Measurements from ENCODE around the gene MACROD2. TPM values are rescaled to one million over a fixed set of nuclear protein-coding genes. Genes with fewer than 3 reads are reported as not detected.

Gene MACROD2
- total and polyA plus RNA-seq, 2 of the 4 experiments (the other 2 are of a cell fraction): not detected

DNA sequence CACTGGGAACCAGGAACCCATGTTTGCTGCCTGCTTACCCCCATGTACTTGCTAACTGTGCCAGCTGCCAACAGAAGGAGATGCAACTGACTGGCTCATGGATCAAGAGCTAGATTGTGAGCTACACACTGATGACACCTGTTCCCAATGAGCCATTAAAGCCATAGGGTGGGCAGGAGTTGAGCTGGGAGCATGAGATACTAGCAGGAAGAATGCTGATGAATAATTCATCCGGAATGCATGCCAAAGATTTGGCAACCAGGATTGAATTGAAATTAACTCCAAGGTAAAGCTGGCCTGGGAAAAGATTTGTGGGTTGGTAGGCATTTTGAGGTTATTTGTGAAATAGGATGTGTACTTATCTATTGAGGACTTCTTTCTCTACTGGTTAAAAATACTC, 1946.8 kb downstream of the MACROD2 start:
- no peaks in the 10 kb centered on the region for H4K20me1 ChIP-seq (ENCODE audit: insufficient read depth, low read length)
- no peak overlapping the region for H3K27ac ChIP-seq (ENCODE audit: insufficient read depth, low read length)
- in situ Hi-C loops (cut with MboI; ENCODE audit: low sequenced_read_pairs): no loop called here
- no peak overlapping the region for H3K4me2 ChIP-seq (ENCODE audit: low read depth, low read length)
- H2BK5ac ChIP-seq (ENCODE audit: low read depth, low read length, poor library complexity, severe bottlenecking): no peak overlapping the region
- H3K56ac ChIP-seq (ENCODE audit: extremely low read depth, insufficient read depth, low read length): no peak overlapping the region
- no peaks in the 10 kb centered on the region for H3K27me3 ChIP-seq (ENCODE audit: control insufficient read depth, insufficient read depth, low read length)
- H3K23ac ChIP-seq (ENCODE audit: low read depth, low read length): no peak overlapping the region
- no peaks in the 10 kb centered on the region for H3K79me1 ChIP-seq (ENCODE audit: low read depth in 1 of 2, low read length in 2 of 2)
- H3K9ac ChIP-seq (ENCODE audit: low read depth, low read length): no peak overlapping the region
- H3K9me1 ChIP-seq (ENCODE audit: insufficient read depth, low read length): no peaks in the 10 kb centered on the region
- H2BK20ac ChIP-seq (ENCODE audit: low read depth, low read length): no peak overlapping the region
- no peak overlapping the region for H2BK15ac ChIP-seq (ENCODE audit: low read depth, low read length)
- H2BK120ac ChIP-seq (ENCODE audit: low read depth, low read length): no peak overlapping the region
- no peak overlapping the region for H3K4ac ChIP-seq (ENCODE audit: low read depth, low read length)
- no peak for DNase-seq
- dilution Hi-C loops (cut with HindIII; ENCODE audit: low sequenced_read_pairs, unreplicated experiment): no loop called here
- no peak overlapping the region for H2AK9ac ChIP-seq (replicated peaks; ENCODE audit: low read depth, low read length, poor library complexity)
- H4K5ac ChIP-seq (ENCODE audit: low read depth, low read length): no peak overlapping the region
- no peaks in the 10 kb centered on the region for H3K4me1 ChIP-seq (ENCODE audit: control insufficient read depth, insufficient read depth, low read length)
- H3K18ac ChIP-seq (ENCODE audit: low read depth, low read length): no peak overlapping the region
- H3K36me3 ChIP-seq (ENCODE audit: control insufficient read depth, insufficient read depth, low read length): no peaks in the 10 kb centered on the region
- WGBS, 2 experiments (ENCODE audit: extremely low coverage in 2 of 2, insufficient read length in 1 of 2): 0% methylated on average over 1 of the region's 1 CpG; no CpG with 5 or more reads in 1 of the 2 experiments
- intact Hi-C loops (cut with micrococcal nuclease): no loop called here
- ATAC-seq (ENCODE audit: low read depth): no peak
- H3K14ac ChIP-seq (replicated peaks; ENCODE audit: low read depth, low read length): no peak overlapping the region
- H3K4me3 ChIP-seq (ENCODE audit: insufficient read depth, low read depth, low read length): no peak overlapping the region
- no peak overlapping the region for H4K91ac ChIP-seq (ENCODE audit: insufficient read depth, low read depth, low read length)
- no peak for TF ChIP-seq CEBPB (IDR thresholded peaks at IDR 0.05; ENCODE audit: low read depth, low read length)
- no peak for TF ChIP-seq RFX5 (IDR thresholded peaks at IDR 0.05; ENCODE audit: low read depth, low read length)
- no peak for TF ChIP-seq POLR2A (IDR thresholded peaks at IDR 0.05; ENCODE audit: low read depth, low read length)
- TF ChIP-seq RAD21 (IDR thresholded peaks at IDR 0.05; ENCODE audit: low read length): no peak
- peaks cover 3% of the 10 kb centered on the region for H3K9me3 ChIP-seq (ENCODE audit: control insufficient read depth, insufficient read depth, low read length)
- no peak overlapping the region for H4K8ac ChIP-seq (ENCODE audit: low read depth in 2 of 2, low read length in 2 of 2)
- BruUV-seq (replicated peaks): no TSS peak
- no peak overlapping the region for H2AK5ac ChIP-seq (ENCODE audit: low read depth, low read length)
- POLR2A ChIA-PET (ENCODE audit: unreplicated experiment): no interaction called here
- CTCF ChIA-PET: no interaction called here
- H2AFZ ChIP-seq (replicated peaks; ENCODE audit: low read length, poor library complexity): no peak overlapping the region

Measured in IMR-90 (cell line).